Measurements from ENCODE around the gene USP34. TPM values are rescaled to one million over a fixed set of nuclear protein-coding genes. Genes with fewer than 3 reads are reported as not detected.

USP34 gene
- total and polyA plus RNA-seq, 7 donors: 40.2 to 71.5 (median 54.0) TPM

DNA sequence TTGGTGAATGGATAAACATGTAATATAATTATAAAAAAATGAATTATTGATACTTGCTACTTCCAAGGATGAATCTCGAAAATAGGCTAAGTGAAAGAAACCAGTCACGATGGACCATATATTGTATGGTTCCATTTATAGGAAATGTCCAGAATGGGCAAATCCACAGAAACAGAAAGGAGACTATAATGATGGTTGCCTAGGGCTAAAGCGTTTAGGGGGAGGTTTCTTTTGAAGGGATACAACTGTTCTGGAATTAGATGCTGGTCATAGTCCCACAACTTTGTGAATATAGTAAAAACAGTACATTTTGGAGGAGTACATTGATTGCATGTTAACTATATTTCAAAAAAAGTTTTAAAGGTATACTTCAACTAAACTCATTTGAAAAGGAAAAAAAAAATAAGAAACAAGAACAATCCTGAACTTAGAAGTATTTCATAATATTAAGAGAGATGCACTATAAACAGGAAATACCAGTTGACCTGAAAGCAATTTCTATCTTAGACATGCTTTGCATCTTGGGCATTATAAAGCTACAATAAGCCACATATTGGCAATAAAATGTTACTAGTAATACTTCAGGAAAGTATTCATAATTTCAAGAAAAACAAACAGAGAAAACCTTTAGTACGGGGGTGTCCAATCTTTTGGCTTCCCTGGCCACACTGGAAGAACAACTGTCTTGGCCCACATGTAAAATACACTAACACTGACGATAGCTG is 178.9 kb downstream of the USP34 start:
- H3K36me3 ChIP-seq (ENCODE audit: insufficient read depth in 1 of 2, low read depth in 1 of 2): peaks cover 3 to 97% of the 10 kb centered on the region in 2 donors
- WGBS, 3 donors: 67 to 86% (median 78%) methylated on average over 5 of the region's 5 CpGs
- intact Hi-C loops (cut with DNase I): no loop called here
- ATAC-seq (no peak), DNase-seq (no peak)
- TF ChIP-seq, protein P1, sequence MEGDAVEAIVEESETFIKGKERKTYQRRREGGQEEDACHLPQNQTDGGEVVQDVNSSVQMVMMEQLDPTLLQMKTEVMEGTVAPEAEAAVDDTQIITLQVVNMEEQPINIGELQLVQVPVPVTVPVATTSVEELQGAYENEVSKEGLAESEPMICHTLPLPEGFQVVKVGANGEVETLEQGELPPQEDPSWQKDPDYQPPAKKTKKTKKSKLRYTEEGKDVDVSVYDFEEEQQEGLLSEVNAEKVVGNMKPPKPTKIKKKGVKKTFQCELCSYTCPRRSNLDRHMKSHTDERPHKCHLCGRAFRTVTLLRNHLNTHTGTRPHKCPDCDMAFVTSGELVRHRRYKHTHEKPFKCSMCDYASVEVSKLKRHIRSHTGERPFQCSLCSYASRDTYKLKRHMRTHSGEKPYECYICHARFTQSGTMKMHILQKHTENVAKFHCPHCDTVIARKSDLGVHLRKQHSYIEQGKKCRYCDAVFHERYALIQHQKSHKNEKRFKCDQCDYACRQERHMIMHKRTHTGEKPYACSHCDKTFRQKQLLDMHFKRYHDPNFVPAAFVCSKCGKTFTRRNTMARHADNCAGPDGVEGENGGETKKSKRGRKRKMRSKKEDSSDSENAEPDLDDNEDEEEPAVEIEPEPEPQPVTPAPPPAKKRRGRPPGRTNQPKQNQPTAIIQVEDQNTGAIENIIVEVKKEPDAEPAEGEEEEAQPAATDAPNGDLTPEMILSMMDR (IDR thresholded peaks at IDR 0.05): no peak
- H3K27me3 ChIP-seq (ENCODE audit: insufficient read depth in 3 of 3, low read length in 2 of 3): no peaks in the 10 kb centered on the region
- no peak overlapping the region for H3K4me3 ChIP-seq
- H3K27ac ChIP-seq: no peak overlapping the region
- no peaks in the 10 kb centered on the region for H3K4me1 ChIP-seq
- no peaks in the 10 kb centered on the region for H3K9me3 ChIP-seq

DNA sequence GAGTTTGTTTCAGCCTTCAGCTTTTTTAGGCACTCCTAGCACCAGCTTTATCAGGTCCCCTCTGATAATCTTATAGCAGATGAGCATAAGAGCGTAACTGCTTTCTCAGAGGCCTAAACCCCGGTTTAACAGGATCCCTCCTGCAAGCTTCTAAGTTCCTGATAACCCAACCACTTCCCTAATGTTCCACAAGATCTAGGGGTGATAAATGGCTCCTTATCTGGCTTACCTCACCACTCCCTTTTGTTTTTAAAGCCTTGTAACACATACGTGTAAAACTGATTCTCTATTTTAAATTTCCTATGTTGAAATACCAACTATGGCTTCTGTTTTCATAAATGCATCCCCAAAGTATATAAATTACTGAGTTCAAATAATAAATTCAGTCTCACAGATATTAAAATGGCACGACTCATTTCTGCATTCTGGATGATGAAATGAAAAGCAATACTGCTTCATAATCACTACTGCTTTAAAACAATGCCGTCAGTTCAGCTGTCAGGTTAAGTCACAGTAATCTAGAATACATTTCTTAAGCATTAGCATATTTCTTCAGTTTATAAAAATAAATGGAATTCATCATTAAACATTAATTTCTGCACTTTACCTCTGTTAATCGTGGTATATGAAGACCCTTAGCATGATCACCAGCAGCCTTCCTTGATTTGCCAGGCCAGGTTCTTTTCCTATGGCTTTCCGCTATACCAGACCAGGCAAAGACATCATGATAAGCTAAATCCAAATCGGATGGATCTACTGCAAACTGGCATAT is 182.6 kb downstream of the USP34 start:
- H3K4me1 ChIP-seq: no peaks in the 10 kb centered on the region
- H3K27ac ChIP-seq: no peak overlapping the region
- no peaks in the 10 kb centered on the region for H3K27me3 ChIP-seq (ENCODE audit: insufficient read depth in 3 of 3, low read length in 2 of 3)
- DNase-seq (no peak), ATAC-seq (no peak)
- no peaks in the 10 kb centered on the region for H3K9me3 ChIP-seq
- intact Hi-C loops (cut with DNase I): loop anchor here in 1 of 2 donors (10.0 kb wide), 1 partner anchor 47 kb away; no protein-coding TSS in a partner anchor
- WGBS, 3 donors: 90 to 94% (median 90%) methylated on average over 8 of the region's 8 CpGs
- H3K36me3 ChIP-seq (ENCODE audit: insufficient read depth in 1 of 2, low read depth in 1 of 2): peaks cover 3 to 84% of the 10 kb centered on the region in 2 donors
- TF ChIP-seq, protein P1 (IDR thresholded peaks at IDR 0.05): no peak
- no peak overlapping the region for H3K4me3 ChIP-seq

DNA sequence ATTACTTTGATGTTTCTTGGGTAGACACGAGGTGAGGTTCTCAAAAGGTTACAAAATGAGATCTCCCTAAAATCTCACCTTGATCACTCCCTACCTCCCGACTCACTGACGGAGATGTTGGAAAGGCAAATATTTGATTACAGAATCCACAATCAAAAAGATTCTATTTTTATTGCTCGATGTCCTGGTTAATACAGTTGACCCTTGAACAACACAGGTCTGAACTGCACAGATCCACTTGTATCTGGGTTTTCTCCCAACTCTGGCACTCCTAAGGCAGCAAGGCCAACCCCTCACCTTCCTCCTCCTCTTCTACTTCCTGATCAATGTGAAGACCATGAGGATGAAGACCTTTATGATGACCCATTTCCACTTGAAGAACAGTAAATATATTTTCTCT is 183.6 kb downstream of the USP34 start:
- H3K36me3 ChIP-seq (ENCODE audit: insufficient read depth in 1 of 2, low read depth in 1 of 2): peaks cover 3 to 83% of the 10 kb centered on the region in 2 donors
- intact Hi-C loops (cut with DNase I): loop anchor here in 1 of 2 donors (10.0 kb wide), 1 partner anchor 48 kb away; no protein-coding TSS in a partner anchor
- WGBS, 3 donors: 93 to 96% (median 93%) methylated on average over 4 of the region's 4 CpGs
- no peaks in the 10 kb centered on the region for H3K9me3 ChIP-seq
- no peaks in the 10 kb centered on the region for H3K4me1 ChIP-seq
- H3K27me3 ChIP-seq (ENCODE audit: insufficient read depth in 3 of 3, low read length in 2 of 3): no peaks in the 10 kb centered on the region
- no peak for DNase-seq
- no peak overlapping the region for H3K27ac ChIP-seq
- TF ChIP-seq, protein P1 (IDR thresholded peaks at IDR 0.05): no peak
- no peak overlapping the region for H3K4me3 ChIP-seq
- no peak for ATAC-seq

DNA sequence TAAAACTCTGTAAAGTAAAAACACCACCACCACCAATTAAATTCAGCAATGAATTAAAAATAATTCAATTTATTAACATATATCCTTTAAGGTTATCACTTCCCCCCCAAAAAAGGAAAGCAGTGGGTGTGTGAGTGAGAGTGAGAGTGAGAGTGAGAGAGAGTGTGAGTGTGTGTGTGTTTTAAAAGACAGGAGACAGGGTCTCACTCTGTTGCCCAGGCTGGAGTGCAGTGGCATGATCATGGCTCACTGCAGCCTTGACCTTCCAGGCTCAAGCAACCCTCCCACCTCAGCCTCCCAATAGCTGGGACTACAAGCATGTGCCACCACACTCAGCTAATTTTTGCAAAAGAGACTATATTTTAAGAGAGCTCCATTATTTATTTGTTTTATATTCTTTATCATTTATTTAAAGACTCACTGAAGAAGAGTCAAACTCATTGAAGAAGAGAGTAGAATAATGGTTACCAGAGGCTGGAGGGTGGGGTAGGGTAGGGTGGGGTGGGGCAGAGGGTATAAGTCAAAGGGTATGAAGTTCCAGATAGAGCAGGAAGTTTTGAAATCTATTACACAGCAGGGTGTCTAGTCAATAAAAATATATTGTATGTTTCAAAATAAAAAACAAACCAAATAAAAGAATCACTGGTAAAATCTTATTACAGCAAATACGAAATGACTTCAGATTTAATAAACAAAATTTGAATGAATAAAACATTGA is 187.3 kb downstream of the USP34 start:
- TF ChIP-seq, protein P1 (IDR thresholded peaks at IDR 0.05): no peak
- Histone ChIP-seq H3K27me3 (ENCODE audit: insufficient read depth in 3 of 3, low read length in 2 of 3) (no peaks in the 10 kb centered on the region), H3K9me3 (no peaks in the 10 kb centered on the region), H3K27ac (no peak overlapping the region), H3K4me1 (no peaks in the 10 kb centered on the region), H3K36me3 (ENCODE audit: insufficient read depth in 1 of 2, low read depth in 1 of 2) (peaks cover 3 to 86% of the 10 kb centered on the region in 2 donors), H3K4me3 (no peak overlapping the region)
- WGBS, 3 donors: 95 to 100% (median 98%) methylated on average over 1 of the region's 1 CpG
- ATAC-seq (no peak), DNase-seq (no peak)
- intact Hi-C loops (cut with DNase I): loop anchor here in 1 of 2 donors (10.0 kb wide), 1 partner anchor 51 kb away; no protein-coding TSS in a partner anchor

Measured in psoas muscle (tissue), 8 donors.